Upper lobe of left lung (tissue), 6 donors: Measurements from ENCODE around the gene PDE4A. TPM values are rescaled to one million over a fixed set of nuclear protein-coding genes. Genes with fewer than 3 reads are reported as not detected.
A peak's percentile ranks its signal among the peaks of the same experiment; 100 is the strongest.
"Not testable (repeated sequence)": the region's sequence is repeated elsewhere in the genome, so short reads cannot be mapped to it uniquely, and the experiment has no call there.

Experiments
- ATAC-seq, 2 donors: fragments of 200-7000 bp; cut with Tn5 transposase; one replicate each; pipeline ENCODE4 v1.9.1; 2022; ENCODE audit warnings: mild to moderate bottlenecking in 2 of 2, moderate library complexity in 2 of 2; ENCODE audit not compliant: low FRiP score in 2 of 2
- DNase-seq, 2 donors: peaks; one replicate each; pipeline ENCODE4 v3.0.0-alpha.2; 2019 to 2020
- H3K27ac ChIP-seq, 4 donors: fragments of 200-600 bp; sonication (generic); one replicate each; pipeline ENCODE4 v1.5.1; 2016 to 2019
- H3K27me3 ChIP-seq, 4 donors: fragments of 200-600 bp; sonication (generic); one replicate each; pipeline ENCODE4 v1.5.1; 2017 to 2019
- H3K36me3 ChIP-seq, 4 donors: fragments of 200-600 bp; sonication (generic); one replicate each; pipeline ENCODE4 v1.5.1; 2016 to 2019
- H3K4me1 ChIP-seq, 4 donors: fragments of 200-600 bp; sonication (generic); one replicate each; pipeline ENCODE4 v1.5.1; 2018 to 2019
- H3K4me3 ChIP-seq, 4 donors: fragments of 200-600 bp; sonication (generic); one replicate each; pipeline ENCODE4 v1.5.1; 2017 to 2019; ENCODE audit warnings: mild to moderate bottlenecking in 2 of 4, moderate library complexity in 1 of 4
- H3K9me3 ChIP-seq, 4 donors: fragments of 200-600 bp; sonication (generic); one replicate each; pipeline ENCODE4 v1.5.1; 2018 to 2019
- EP300 ChIP-seq, 4 donors: sonication (generic); formaldehyde crosslinking; IDR thresholded peaks; one replicate each; pipeline ENCODE4 v1.5.1; 2017; ENCODE audit warnings: antibody characterized with exemption in 4 of 4, control low read depth in 2 of 4
- POLR2A ChIP-seq, 4 donors: fragments of 450-650 bp; IDR thresholded peaks; one replicate each; pipeline ENCODE4 v1.5.1; 2016 to 2017; ENCODE audit warnings: antibody characterized with exemption in 4 of 4, mild to moderate bottlenecking in 2 of 4
- POLR2AphosphoS5 ChIP-seq, 2 donors: sonication (generic); formaldehyde crosslinking; IDR thresholded peaks; one replicate each; pipeline ENCODE4 v1.5.1; 2017; ENCODE audit warnings: antibody characterized with exemption in 2 of 2
- WGBS, 2 donors: methylation state at CpG; one replicate each; pipeline ENCODE4 v1.1.5; 2017 to 2018; 5-methylcytosine and 5-hydroxymethylcytosine counted together
- total RNA-seq, 6 donors: library from RNA; depleted of rRNA in 4 of 6; stranded (reverse); fragments of >200 nt in 4 of 6; gene quantifications; one replicate each; pipeline versions ENCODE4 v1.1.0 to v1.2.1, GENCODE V29; 2016 to 2021
- TF ChIP-seq, protein P1 (sequence below), 6 experiments: fragments of 450-650 bp in 4 of 6; fragments of 200-600 bp in 2 of 6; sonication (generic) in 2 of 6; IDR thresholded peaks; one replicate each; pipeline ENCODE4 v1.5.1; 2016 to 2019; ENCODE audit warnings: antibody characterized with exemption in 6 of 6
- donor health status: DM: no; HTN: no; CAD: no; lungs with moderate emphysema.
- donor health status: DM: no; HTN: yes; CAD: no; lungs with severe emphysema.

PDE4A gene
- 10 to 100 TPM; 22.8 to 38.2 (median 31.2) TPM for total RNA-seq

DNA sequence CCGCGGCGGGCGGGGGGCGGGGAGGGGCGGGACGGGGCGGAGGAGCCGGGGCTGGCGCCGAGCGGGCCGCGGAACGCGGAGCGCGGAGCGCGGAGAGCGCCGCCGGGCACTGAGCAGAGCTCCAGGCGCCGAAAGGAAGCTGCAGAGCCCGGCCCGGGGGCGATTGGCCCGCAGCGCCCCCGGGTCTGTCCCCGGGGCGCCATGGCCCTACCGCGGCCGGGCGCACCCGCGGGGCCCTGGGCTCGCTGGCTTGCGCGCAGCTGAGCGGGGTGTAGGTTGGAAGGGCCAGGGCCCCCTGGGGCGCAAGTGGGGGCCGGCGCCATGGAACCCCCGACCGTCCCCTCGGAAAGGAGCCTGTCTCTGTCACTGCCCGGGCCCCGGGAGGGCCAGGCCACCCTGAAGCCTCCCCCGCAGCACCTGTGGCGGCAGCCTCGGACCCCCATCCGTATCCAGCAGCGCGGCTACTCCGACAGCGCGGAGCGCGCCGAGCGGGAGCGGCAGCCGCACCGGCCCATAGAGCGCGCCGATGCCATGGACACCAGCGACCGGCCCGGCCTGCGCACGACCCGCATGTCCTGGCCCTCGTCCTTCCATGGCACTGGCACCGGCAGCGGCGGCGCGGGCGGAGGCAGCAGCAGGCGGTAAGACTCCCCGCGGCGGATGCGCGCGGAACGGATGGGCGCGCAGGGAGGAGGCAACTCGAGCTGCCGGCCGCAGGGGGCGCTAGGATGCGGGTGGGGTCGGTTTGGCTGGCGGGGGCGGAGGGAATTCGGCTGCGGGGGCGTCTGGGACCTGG lies at the start of gene PDE4A:
PDE4A (plus strand) TSS at position 95 of the 796 bp plus-strand sequence; CDS start at position 322, 227 bp downstream.
- DNase-seq (peak in 1 of 2 donors; percentile 90), ATAC-seq (no peak)

DNA sequence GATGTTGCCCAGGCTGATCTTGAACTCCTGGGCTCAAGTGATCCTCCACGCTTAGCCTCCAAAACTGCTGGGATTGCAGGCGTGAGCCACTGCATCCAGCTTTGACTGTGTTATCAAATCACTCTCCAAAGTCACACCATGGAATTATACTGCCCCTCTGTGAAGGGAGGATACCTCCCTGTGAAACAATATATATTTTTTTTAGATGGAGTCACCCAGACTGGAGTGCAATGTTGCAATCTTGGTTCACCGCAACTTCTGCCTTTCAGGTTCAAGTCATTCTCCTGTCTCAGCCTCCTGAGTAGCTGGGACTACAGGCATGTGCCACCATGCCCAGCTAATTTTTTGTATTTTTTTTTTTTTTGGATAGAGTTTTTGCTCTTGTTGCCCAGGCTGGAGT lies 47.6 kb upstream of the PDE4A start:
- DNase-seq, result peak in 1 of 2 donors; percentile 66
- 87 to 88% methylated on average over 1 to 3 of the region's 3 CpGs for WGBS, 2 donors
- no peak for TF ChIP-seq POLR2AphosphoS5 (IDR thresholded peaks at IDR 0.05)
- TF ChIP-seq, protein P1, sequence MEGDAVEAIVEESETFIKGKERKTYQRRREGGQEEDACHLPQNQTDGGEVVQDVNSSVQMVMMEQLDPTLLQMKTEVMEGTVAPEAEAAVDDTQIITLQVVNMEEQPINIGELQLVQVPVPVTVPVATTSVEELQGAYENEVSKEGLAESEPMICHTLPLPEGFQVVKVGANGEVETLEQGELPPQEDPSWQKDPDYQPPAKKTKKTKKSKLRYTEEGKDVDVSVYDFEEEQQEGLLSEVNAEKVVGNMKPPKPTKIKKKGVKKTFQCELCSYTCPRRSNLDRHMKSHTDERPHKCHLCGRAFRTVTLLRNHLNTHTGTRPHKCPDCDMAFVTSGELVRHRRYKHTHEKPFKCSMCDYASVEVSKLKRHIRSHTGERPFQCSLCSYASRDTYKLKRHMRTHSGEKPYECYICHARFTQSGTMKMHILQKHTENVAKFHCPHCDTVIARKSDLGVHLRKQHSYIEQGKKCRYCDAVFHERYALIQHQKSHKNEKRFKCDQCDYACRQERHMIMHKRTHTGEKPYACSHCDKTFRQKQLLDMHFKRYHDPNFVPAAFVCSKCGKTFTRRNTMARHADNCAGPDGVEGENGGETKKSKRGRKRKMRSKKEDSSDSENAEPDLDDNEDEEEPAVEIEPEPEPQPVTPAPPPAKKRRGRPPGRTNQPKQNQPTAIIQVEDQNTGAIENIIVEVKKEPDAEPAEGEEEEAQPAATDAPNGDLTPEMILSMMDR (IDR thresholded peaks at IDR 0.05), result no peak
- TF ChIP-seq EP300 (IDR thresholded peaks at IDR 0.05), result no peak
- TF ChIP-seq POLR2A (IDR thresholded peaks at IDR 0.05), result no peak
- H3K4me1 ChIP-seq, result peaks cover 0 to 7% (median 1%) of the 10 kb centered on the region in 4 donors
- ATAC-seq, result peak in 1 of 2 donors; percentile 44
- H3K36me3 ChIP-seq, result peaks cover 2 to 70% (median 49%) of the 10 kb centered on the region in 4 donors
- no peaks in the 10 kb centered on the region for H3K27me3 ChIP-seq
- no peaks in the 10 kb centered on the region for H3K9me3 ChIP-seq
- peak overlapping the region in 3 of 4 donors; percentile 12 to 70 (median 52) for H3K27ac ChIP-seq
- H3K4me3 ChIP-seq, result no peak overlapping the region

More for the DNA sequence above, at the start of gene PDE4A:
- TF ChIP-seq POLR2AphosphoS5 (IDR thresholded peaks at IDR 0.05), result no peak
- no peak for TF ChIP-seq POLR2A (IDR thresholded peaks at IDR 0.05)
- TF ChIP-seq EP300 (IDR thresholded peaks at IDR 0.05), result no peak
- TF ChIP-seq, protein P1 (IDR thresholded peaks at IDR 0.05), result peak in 5 of 6 experiments; percentile 21 to 42 (median 27)
- 2 to 4% methylated on average over 19 to 21 of the region's 104 CpGs for WGBS, 2 donors
- Histone ChIP-seq H3K4me3 (peak within 1 kb of the TSS in 3 of 4 donors; percentile 20 to 30 (median 26)), H3K27ac (no peak within 1 kb of the TSS), H3K4me1 (peaks cover 54 to 81% (median 68%) of the 10 kb centered on the region in 4 donors), H3K27me3 (peaks cover 2 to 63% (median 41%) of the 10 kb centered on the region in 4 donors), H3K9me3 (peaks cover 0 to 3% (median 0%) of the 10 kb centered on the region in 4 donors), H3K36me3 (no peaks in the 10 kb centered on the region)

DNA sequence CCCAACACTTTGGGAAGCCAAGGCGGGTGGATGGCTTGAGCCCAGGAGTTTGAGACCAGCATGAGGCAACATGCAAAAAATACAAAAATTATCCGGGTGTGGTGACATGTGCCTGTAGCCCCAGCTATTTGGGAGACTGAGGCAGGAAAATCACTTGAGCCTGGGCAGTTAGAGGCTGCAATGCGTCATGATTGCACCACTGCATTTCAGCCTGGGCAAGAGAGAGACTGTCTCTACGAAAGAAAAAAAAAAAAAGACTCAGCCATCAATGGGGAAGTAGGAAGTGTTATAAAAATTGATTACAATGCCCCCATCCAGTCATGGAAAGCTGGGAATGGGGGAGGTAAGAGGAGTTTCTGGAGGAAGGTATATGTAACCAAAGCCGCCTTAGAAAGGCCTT lies 45.4 kb upstream of the PDE4A start:
- Histone ChIP-seq H3K36me3 (peaks cover 0 to 60% (median 36%) of the 10 kb centered on the region in 4 donors), H3K4me3 (no peak overlapping the region), H3K9me3 (no peaks in the 10 kb centered on the region), H3K27ac (no peak overlapping the region), H3K4me1 (peaks cover 14 to 19% (median 16%) of the 10 kb centered on the region in 4 donors), H3K27me3 (no peaks in the 10 kb centered on the region)
- TF ChIP-seq EP300 (IDR thresholded peaks at IDR 0.05) (no peak), POLR2A (IDR thresholded peaks at IDR 0.05) (no peak), POLR2AphosphoS5 (IDR thresholded peaks at IDR 0.05) (no peak)
- TF ChIP-seq, protein P1 (IDR thresholded peaks at IDR 0.05), result no peak
- DNase-seq (no peak), ATAC-seq (no peak)
- 79 to 87% methylated on average over 5 of the region's 5 CpGs for WGBS, 2 donors

DNA sequence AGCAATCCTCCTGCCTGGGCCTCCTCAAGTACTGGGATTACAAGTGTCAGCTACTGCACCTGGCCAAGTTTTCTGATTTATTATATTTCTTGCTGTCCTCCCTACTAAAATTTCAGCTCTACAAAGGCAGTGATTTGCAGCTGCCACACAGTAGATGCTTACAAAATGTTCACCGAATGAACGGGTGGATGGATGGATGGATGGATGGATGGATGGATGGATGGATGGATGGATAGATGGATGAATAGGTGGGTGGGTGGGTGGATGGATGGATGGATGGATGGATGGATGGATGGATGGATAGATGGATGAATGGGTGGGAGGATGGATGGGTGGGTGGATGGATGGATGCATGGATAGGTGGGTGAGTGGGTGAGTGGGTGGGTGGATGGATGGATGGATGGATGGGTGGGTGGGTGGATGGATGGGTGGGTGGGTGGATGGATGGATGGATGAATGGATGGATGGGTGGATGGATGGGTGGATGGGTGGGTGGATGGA lies 43.1 kb upstream of the PDE4A start:
- peaks cover 19 to 25% (median 20%) of the 10 kb centered on the region in 4 donors for H3K4me1 ChIP-seq
- not testable (repeated sequence) for H3K27me3 ChIP-seq, DNase-seq, ATAC-seq, H3K4me3 ChIP-seq, H3K27ac ChIP-seq, H3K9me3 ChIP-seq
- 86 to 95% methylated on average over 2 of the region's 2 CpGs for WGBS, 2 donors
- peaks cover 0 to 41% (median 26%) of the 10 kb centered on the region in 4 donors for H3K36me3 ChIP-seq

DNA sequence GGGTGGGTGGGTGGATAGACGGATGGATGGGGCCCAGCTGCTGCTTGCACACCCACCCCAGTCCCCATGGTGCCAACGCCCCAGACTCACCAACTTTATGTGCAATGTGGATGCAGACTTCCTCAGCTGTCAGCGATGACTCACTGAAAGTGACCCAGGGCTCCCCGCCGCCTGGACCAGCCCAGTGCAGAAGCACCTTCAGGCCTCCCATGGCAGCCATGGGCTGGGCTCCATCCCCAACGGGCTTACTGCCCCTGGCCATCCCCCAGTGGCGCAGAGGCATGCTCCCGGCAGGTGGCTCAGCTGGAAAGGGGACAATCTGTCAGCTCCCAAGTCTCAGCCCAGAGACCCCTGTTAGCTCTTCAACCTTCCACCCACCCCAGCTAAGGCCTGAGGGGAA lies 42.2 kb upstream of the PDE4A start:
- no peak for ATAC-seq
- no peaks in the 10 kb centered on the region for H3K9me3 ChIP-seq
- peaks cover 0 to 41% (median 26%) of the 10 kb centered on the region in 4 donors for H3K36me3 ChIP-seq
- peaks cover 19 to 29% (median 24%) of the 10 kb centered on the region in 4 donors for H3K4me1 ChIP-seq
- peak in 1 of 2 donors; percentile 52 for DNase-seq
- H3K27ac ChIP-seq, result no peak overlapping the region
- 81 to 88% methylated on average over 5 to 7 of the region's 8 CpGs for WGBS, 2 donors
- TF ChIP-seq POLR2A (IDR thresholded peaks at IDR 0.05) (no peak), EP300 (IDR thresholded peaks at IDR 0.05) (no peak)
- TF ChIP-seq, protein P1 (IDR thresholded peaks at IDR 0.05), result no peak
- no peaks in the 10 kb centered on the region for H3K27me3 ChIP-seq
- H3K4me3 ChIP-seq, result no peak overlapping the region
